Neural cell (in vitro differentiated cells): ENCODE measurements around the gene SSMEM1.

Experiments
- EP300 ChIP-seq: fragments of 450-650 bp; conservative IDR thresholded peaks from 2 replicates; pipeline ENCODE4 v1.6.1; 2014; ENCODE audit warnings: antibody characterized with exemption, mild to moderate bottlenecking, moderate library complexity; ENCODE audit not compliant: poor library complexity, severe bottlenecking
- EZH2 ChIP-seq: fragments of 200-600, 300-800 bp; shearing (Covaris generic), sonication (generic); IDR thresholded peaks from 2 replicates; pipeline ENCODE4 v1.6.1; 2014; ENCODE audit warnings: antibody characterized with exemption, low read length, borderline replicate concordance, mild to moderate bottlenecking; ENCODE audit not compliant: insufficient read depth, poor library complexity, severe bottlenecking
- MXI1 ChIP-seq: fragments of 450-650 bp; conservative IDR thresholded peaks from 2 replicates; pipeline ENCODE4 v1.6.1; 2014; ENCODE audit warnings: antibody characterized with exemption, mild to moderate bottlenecking; ENCODE audit not compliant: poor library complexity, severe bottlenecking
- POLR2AphosphoS5 ChIP-seq: IDR thresholded peaks from 2 replicates; pipeline ENCODE4 v1.6.1; 2012
- RAD21 ChIP-seq: fragments of 450-650 bp; conservative IDR thresholded peaks from 2 replicates; pipeline ENCODE4 v1.6.1; 2014; ENCODE audit warnings: antibody characterized with exemption, mild to moderate bottlenecking, moderate library complexity
- SMC3 ChIP-seq: fragments of 450-650 bp; conservative IDR thresholded peaks from 2 replicates; pipeline ENCODE4 v1.6.1; 2014; ENCODE audit warnings: antibody characterized with exemption, mild to moderate bottlenecking, moderate library complexity; ENCODE audit not compliant: poor library complexity
- TAF1 ChIP-seq: IDR thresholded peaks from 2 replicates; pipeline ENCODE4 v1.6.1; 2012; ENCODE audit warnings: low read depth
- TF ChIP-seq, protein P1 (sequence below): fragments of 450-650 bp; IDR thresholded peaks from 2 replicates; pipeline ENCODE4 v1.5.1; 2014; ENCODE audit warnings: antibody characterized with exemption, mild to moderate bottlenecking, moderate library complexity; ENCODE audit not compliant: poor library complexity, severe bottlenecking
- TF ChIP-seq, protein P2 (sequence below): IDR thresholded peaks from 2 replicates; pipeline ENCODE4 v1.6.1; 2012; ENCODE audit warnings: borderline replicate concordance

DNA sequence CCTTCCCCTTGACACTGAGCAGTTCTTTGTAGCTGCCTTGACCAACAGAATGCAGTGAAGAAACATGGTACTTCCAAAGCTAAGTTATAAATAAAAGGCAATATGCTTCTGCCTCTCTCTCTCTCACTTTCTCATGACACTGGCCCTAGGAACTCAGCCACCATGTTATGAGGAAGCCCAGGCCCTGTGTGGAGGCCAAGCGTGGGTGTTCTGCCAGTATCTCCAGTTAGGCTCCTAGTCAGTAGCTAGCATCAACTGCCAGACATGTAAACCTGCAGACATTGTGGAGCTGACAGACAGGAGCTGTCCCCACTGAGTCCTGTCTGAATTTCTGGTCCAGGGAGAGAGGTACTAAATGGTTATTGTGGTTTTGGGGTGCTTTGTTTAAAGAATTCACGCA, 47.6 kb upstream of the SSMEM1 start:
- TF ChIP-seq EZH2, result no peak
- TF ChIP-seq, protein P1, sequence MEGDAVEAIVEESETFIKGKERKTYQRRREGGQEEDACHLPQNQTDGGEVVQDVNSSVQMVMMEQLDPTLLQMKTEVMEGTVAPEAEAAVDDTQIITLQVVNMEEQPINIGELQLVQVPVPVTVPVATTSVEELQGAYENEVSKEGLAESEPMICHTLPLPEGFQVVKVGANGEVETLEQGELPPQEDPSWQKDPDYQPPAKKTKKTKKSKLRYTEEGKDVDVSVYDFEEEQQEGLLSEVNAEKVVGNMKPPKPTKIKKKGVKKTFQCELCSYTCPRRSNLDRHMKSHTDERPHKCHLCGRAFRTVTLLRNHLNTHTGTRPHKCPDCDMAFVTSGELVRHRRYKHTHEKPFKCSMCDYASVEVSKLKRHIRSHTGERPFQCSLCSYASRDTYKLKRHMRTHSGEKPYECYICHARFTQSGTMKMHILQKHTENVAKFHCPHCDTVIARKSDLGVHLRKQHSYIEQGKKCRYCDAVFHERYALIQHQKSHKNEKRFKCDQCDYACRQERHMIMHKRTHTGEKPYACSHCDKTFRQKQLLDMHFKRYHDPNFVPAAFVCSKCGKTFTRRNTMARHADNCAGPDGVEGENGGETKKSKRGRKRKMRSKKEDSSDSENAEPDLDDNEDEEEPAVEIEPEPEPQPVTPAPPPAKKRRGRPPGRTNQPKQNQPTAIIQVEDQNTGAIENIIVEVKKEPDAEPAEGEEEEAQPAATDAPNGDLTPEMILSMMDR, result no peak
- TF ChIP-seq POLR2AphosphoS5, result no peak
- no peak for TF ChIP-seq TAF1
- TF ChIP-seq EP300, result no peak
- no peak for TF ChIP-seq RAD21
- TF ChIP-seq MXI1, result no peak
- TF ChIP-seq, protein P2, sequence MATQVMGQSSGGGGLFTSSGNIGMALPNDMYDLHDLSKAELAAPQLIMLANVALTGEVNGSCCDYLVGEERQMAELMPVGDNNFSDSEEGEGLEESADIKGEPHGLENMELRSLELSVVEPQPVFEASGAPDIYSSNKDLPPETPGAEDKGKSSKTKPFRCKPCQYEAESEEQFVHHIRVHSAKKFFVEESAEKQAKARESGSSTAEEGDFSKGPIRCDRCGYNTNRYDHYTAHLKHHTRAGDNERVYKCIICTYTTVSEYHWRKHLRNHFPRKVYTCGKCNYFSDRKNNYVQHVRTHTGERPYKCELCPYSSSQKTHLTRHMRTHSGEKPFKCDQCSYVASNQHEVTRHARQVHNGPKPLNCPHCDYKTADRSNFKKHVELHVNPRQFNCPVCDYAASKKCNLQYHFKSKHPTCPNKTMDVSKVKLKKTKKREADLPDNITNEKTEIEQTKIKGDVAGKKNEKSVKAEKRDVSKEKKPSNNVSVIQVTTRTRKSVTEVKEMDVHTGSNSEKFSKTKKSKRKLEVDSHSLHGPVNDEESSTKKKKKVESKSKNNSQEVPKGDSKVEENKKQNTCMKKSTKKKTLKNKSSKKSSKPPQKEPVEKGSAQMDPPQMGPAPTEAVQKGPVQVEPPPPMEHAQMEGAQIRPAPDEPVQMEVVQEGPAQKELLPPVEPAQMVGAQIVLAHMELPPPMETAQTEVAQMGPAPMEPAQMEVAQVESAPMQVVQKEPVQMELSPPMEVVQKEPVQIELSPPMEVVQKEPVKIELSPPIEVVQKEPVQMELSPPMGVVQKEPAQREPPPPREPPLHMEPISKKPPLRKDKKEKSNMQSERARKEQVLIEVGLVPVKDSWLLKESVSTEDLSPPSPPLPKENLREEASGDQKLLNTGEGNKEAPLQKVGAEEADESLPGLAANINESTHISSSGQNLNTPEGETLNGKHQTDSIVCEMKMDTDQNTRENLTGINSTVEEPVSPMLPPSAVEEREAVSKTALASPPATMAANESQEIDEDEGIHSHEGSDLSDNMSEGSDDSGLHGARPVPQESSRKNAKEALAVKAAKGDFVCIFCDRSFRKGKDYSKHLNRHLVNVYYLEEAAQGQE, result no peak
- TF ChIP-seq SMC3, result no peak
